Putamen (tissue), 1 donor: Measurements from ENCODE around the gene ZNF44.

Experiments used
- DNase-seq: peaks from one replicate; pipeline ENCODE4 v3.0.0-alpha.2; 2016; ENCODE audit warnings: low spot score

Gene ZNF44

DNA sequence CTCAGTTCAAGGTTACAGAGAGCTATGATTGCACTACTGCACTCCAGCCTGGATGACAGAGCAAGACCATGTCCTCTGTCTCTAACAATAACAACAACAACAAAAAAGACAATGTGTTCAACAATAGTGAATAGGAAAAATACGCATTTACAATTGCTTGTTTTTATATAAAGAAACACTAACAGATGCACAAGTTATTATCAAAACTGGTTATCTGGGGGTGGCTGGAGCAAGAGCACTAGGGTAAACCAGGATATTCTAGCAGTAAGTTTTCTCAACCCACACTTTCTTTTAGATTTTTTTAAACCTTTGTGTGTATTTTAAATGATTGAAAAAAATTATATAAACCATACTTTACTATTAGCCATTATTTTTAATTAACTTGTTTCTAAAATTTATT is 33.1 kb downstream of the ZNF44 start:
- DNase-seq, result no peak

DNA sequence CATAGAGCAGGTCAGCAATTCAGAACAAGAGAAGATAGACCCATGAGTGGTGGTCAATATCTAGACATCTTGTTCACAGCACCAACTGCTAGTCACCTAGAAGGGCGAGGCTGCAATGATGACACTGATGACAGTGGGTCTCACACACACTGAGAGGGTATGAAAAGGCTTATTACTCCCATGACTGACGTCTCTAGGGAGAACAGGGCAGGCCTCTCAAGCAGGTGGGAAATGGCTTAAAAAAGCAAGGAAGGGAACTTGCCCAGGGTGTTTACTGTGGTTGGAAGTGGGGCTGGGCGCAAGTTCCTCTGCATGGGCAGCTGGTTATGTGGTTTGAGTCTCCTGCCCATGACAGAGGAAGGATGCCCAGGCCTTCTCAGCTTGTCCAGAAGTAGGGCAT is 33.8 kb downstream of the ZNF44 start:
- DNase-seq, result no peak

DNA sequence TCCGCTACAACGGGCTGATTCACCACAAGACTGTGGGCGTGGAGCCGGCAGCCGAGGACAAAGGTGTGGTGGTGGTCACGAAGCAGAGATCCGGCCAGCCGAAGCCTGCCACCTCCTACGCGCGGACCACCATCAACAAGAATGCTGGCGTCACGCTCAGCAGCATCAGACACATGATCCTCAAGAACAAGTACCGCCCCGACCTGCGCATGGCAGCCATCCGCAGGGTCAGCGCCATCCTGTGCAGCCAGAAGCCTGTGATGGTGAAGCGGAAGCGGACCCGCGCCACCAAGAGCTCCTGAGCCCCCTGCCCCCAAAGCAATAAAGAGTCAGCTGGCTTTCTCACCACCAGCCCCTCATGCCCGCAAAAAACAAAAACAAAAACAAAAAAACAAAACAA is 34.4 kb downstream of the ZNF44 start:
- DNase-seq, result no peak

DNA sequence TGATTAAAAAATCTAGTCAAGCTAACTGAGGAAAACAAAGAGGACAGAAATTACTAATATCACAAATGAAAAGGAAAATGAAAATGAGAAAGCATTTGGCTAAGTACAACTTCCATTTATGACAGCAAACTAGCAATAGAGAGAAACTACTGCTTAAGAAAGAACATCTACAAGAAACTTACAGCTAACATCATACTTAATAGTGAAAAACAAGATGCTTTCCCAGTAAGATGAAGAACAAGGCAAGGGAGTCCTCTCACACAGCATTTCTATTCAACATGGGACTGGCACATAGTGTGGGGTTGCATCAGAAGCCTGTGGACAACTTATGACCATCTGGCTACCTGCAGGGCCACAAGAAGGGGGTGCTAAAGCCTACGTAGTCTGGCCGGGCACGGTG is 39.3 kb downstream of the ZNF44 start:
- DNase-seq, result no peak

DNA sequence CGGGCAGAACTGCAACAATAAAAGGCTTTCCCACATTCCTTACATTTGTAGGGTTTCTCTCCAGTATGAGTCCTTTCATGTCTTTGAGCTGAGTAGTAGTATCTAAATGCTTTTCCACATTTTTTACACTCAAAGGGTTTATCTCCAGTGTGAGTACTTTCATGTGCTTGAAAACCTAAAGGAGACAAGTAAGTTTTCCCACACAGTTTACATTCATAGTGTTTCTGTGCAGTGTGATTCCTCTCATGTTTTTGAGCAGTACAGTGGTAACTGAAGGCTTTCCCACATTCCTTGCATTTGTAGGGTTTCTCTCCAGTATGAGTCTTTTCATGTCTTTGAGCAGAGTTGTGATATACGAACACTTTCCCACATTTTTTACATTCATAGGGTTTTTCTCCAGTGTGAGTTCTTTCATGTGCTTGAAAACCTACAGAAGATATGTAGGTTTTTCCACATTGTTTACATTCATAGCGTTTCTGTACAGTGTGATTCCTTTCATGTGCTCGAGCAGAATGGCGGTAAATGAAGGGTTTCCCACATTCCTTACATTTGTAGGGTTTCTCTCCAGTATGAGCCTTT is 47.0 kb downstream of the ZNF44 start:
- no peak for DNase-seq

DNA sequence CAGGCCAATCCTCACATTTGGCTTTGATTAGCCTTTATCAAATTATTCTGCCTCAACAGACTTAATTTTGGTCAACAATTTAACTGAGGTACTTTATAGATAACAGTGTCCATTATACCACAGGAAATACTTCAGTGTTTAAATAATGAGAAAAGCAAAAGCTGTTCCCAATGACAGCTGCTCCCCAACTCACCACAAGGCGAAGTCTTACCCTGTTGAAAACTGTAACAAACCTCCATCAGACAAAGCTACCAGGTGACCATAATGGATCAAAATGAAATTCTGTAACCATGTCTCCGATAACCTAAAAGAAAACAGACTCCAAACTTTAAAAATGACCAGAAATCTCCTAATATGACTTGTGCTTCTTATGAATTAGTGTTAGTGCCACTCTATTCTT is 50.3 kb downstream of the ZNF44 start:
- DNase-seq, result no peak

DNA sequence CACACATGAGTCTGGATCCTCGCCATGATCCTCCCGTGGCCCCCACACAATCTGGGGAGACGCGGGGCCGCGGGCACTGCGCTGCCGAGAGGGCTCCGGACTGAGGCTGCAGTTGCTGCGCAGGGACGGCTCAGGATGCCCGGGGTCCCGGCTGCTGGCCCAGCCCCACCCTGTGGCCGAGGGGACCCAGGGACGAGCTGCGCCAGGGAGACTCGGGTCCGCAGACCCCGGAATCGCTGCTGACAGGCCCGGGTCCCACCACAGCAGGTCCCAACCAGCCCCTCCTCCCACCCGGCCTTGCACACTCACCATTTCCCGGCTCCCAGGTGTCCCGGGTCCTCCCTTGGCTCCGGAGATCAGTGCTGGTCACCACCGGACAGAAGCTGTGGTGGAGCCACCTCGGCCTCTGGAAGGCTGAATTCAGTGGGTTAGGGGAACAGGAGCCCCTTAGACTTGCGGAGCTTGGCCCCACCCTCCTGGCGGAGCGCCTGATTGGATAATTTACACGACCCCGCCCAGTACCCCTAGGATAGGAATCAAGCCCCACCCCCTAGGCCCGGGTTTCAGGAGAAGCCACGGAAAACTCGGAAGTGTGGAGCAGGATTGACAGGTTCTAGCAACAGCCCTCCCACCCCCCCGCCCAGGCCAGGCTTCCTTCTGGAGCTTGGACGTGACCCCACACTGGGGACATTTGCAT is 57.4 kb downstream of the ZNF44 start:
- DNase-seq, result no peak

DNA sequence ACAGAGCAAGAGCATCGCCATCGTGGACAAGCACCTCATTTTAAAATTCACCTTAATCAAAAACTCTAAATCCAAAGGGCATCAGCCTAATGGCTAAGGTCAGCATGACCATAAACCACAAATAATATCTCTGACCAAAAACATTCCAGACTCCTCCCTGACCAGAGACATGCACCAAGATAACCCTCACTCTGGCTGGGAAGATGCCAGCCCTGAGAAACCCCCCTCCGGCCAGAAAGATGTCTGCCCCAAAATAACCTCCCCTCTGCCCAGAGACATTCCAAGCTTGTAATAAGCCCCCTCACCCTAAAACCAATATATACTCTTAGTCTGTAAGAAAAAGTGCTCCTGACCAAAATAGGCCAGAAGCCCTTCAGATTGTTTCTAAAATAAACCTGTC is 61.7 kb downstream of the ZNF44 start:
- no peak for DNase-seq

DNA sequence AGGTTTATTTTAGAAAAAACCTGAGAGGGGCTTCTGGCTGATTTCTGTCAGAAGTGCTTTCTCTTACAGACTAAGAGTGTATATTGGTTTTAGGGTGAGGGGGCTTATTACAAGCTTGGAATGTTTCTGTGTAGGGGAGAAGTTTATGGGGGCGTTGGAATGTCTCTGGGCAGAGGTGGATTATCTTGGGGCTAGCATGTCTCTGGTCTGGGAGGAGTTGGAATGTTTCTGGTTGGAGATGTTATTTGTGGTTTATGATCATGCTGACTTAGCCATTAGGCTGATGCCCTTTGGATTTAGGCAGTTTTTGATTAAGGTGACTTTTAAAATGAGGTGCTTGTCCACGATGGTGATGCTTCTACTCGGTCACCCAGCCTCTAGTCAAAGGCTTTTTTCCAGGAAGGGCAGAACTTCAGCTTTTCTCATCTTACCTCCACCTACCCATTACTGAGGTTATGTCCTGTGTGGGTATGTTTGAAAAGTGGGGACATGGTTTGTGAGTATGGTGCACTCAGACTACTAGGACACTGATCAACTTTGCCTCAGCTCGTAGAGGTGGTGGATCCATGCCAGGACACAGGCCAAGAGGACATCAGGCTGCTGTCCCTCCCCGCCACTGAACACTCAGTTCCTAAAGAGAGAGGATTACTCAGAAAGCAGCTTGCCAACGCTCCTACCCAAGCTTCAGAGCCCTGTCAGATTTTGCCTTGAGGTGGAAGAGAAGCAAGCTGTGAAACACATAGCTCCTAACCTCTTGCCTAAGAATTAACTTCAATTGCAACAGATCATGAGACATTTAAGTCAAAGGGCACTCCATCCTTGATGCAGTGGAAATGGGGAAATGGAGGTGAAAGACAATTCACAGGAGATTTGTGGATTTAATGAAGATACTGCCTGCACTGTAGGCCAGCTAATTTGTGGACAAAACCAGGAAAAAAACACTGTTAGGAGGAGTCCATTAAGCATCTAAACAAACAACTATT is 63.6 kb downstream of the ZNF44 start:
- DNase-seq, result no peak

DNA sequence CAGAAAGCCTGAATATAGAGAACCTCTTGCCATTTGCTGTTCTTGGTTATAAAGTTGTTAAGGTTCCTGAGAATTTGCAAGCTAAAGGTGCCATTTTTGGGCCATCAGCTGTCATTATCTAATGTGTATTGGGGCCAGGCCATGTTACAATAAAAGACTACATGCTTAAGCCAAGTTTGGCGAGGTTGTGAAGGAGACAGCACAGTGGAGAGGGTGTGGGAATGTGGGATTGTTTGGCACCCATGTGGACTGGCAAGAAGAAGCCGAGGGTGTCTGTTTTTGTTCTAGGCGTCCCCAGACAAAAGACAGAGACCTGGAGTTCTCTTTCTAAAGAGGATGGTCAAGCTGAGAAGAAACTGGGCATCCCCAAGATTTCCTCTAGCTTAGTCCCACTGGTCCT is 64.7 kb downstream of the ZNF44 start:
- DNase-seq, result no peak

DNA sequence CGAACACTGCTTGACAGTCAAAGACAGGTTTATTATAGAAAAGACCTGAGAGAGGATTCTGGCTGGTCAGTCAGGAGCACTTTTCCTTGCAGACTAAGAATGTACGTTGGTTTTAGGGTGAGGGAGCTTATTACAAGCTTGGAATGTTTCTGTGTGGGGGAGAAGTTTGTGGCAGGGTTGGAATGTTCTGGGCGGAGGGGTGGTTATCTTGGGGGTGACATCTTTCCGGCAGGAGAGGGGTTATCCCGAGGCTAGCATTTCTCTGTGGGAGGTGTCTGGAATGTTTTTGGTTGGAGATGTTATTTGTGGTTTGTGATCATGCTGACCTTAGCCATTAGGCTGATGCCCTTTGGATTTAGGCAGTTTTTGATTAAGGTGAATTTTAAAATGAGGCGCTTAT is 70.0 kb downstream of the ZNF44 start:
- DNase-seq, result no peak

DNA sequence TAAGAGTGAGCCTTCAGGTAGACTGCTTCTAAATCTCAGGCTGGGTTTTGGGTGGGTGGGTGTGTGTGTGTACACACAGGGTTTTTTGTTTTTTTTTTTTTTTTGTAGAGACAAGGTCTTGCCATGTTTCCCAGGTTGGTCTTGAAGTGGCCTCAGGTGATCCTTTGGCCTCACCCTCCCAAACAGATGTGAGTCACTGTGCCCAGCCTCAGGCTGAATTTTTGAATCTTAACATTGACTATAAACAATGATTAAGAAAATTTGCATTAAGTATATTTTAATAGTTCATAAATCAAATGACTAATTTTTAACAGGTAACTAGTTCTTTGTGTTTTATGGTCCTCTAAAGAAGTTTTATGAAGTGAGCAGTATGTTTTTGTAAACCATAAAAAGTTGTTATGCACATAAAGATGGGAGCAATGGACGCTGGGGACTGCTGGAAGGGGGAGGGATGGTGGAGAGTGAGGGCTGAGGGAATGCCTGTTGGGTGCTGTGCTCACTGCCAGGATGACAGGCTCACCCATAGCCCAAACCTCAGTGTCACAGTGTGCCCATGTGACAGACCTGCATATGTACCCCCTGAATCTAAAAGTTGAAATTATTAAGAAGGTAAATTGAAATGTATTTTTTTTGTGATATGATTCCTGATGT is 71.6 kb downstream of the ZNF44 start:
- DNase-seq, result no peak
